Cardiac muscle cell (in vitro differentiated cells and primary cell): Measurements from ENCODE around the gene EGFL7. TPM values are rescaled to one million over a fixed set of nuclear protein-coding genes. Genes with fewer than 3 reads are reported as not detected.

Experiments used
- DNase-seq, 2 donors: peaks; one replicate each; pipeline versions ENCODE4 v3.0.0 to v3.0.0-alpha.2; 2010 to 2017; ENCODE audit warnings: low read depth in 1 of 2, low spot score in 1 of 2
- H3K27ac ChIP-seq: fragments of 200-600 bp; sonication (generic); 2 replicates; pipeline ENCODE4 v1.5.1; 2016
- H3K27me3 ChIP-seq: fragments of 200-600 bp; sonication (generic); 2 replicates; pipeline ENCODE4 v1.6.0; 2016; ENCODE audit warnings: control low read depth
- H3K36me3 ChIP-seq: fragments of 200-600 bp; sonication (generic); 2 replicates; pipeline ENCODE4 v1.5.1; 2016; ENCODE audit warnings: control low read depth
- H3K4me1 ChIP-seq: fragments of 200-600 bp; sonication (generic); 2 replicates; pipeline ENCODE4 v1.8.1; 2017; ENCODE audit warnings: low read depth, mild to moderate bottlenecking, mixed run types
- H3K4me3 ChIP-seq: fragments of 200-600 bp; sonication (generic); 2 replicates; pipeline ENCODE4 v1.5.1; 2016; ENCODE audit warnings: mild to moderate bottlenecking
- H3K9me3 ChIP-seq: fragments of 200-600 bp; sonication (generic); 2 replicates; pipeline ENCODE4 v1.5.1; 2017; ENCODE audit warnings: low read depth, mild to moderate bottlenecking, control low read depth
- CTCF ChIP-seq: IDR thresholded peaks from 2 replicates; pipeline ENCODE4 v1.5.1; 2012; ENCODE audit warnings: low read depth, mild to moderate bottlenecking, low read length
- polyA plus RNA-seq: library from polyadenylated mRNA; unstranded; fragments of >200 nt; fragmentation: Nextera tagmentation; extraction: Ambion mirVana; gene quantifications from 2 replicates; pipeline ENCODE4 v1.2.1, GENCODE V29; 2016
- total RNA-seq: library from RNA; depleted of rRNA; stranded (reverse); fragments of >200 nt; gene quantifications from 2 replicates; pipeline ENCODE4 v1.2.3, GENCODE V29; 2016

EGFL7 gene
- total and polyA plus RNA-seq, 2 experiments from 2014 or later: 50.9 to 82.9 TPM

GRCh38 chr9:136616307-136616635, 46.4 kb upstream of the EGFL7 start:
- H3K4me3 ChIP-seq: no peak overlapping the region
- TF ChIP-seq CTCF: no peak
- no peak overlapping the region for H3K27ac ChIP-seq
- H3K9me3 ChIP-seq: no peaks in the 10 kb centered on the region
- no peaks in the 10 kb centered on the region for H3K36me3 ChIP-seq
- no peaks in the 10 kb centered on the region for H3K27me3 ChIP-seq
- DNase-seq: no peak
- H3K4me1 ChIP-seq: peaks cover 14% of the 10 kb centered on the region

GRCh38 chr9:136616948-136617695, 45.6 kb upstream of the EGFL7 start:
- Histone ChIP-seq H3K4me3 (no peak overlapping the region), H3K27me3 (no peaks in the 10 kb centered on the region), H3K4me1 (peaks cover 16% of the 10 kb centered on the region), H3K27ac (no peak overlapping the region), H3K36me3 (no peaks in the 10 kb centered on the region), H3K9me3 (no peaks in the 10 kb centered on the region)
- TF ChIP-seq CTCF: no peak
- no peak for DNase-seq

- Histone ChIP-seq H3K36me3 (no peaks in the 10 kb centered on the region), H3K27ac (no peak overlapping the region), H3K27me3 (no peaks in the 10 kb centered on the region), H3K4me1 (peaks cover 16% of the 10 kb centered on the region), H3K9me3 (no peaks in the 10 kb centered on the region), H3K4me3 (no peak overlapping the region)
- TF ChIP-seq CTCF: no peak
- no peak for DNase-seq
Observed at GRCh38 chr9:136617746-136618579, 44.8 kb upstream of the EGFL7 start.

GRCh38 chr9:136618580-136619547, 43.9 kb upstream of the EGFL7 start:
- Histone ChIP-seq H3K36me3 (no peaks in the 10 kb centered on the region), H3K4me1 (peaks cover 16% of the 10 kb centered on the region), H3K27ac (no peak overlapping the region), H3K9me3 (no peaks in the 10 kb centered on the region), H3K27me3 (no peaks in the 10 kb centered on the region), H3K4me3 (no peak overlapping the region)
- TF ChIP-seq CTCF: no peak
- no peak for DNase-seq

- Histone ChIP-seq H3K4me3 (no peak overlapping the region), H3K36me3 (no peaks in the 10 kb centered on the region), H3K4me1 (peaks cover 19% of the 10 kb centered on the region), H3K9me3 (no peaks in the 10 kb centered on the region), H3K27me3 (no peaks in the 10 kb centered on the region), H3K27ac (no peak overlapping the region)
- TF ChIP-seq CTCF: no peak
- DNase-seq: peak in 1 of 2 donors; percentile 65
Observed at GRCh38 chr9:136619742-136620440, 42.8 kb upstream of the EGFL7 start.
